Measurements from ENCODE around the gene CDH10.

CDH10 gene

GRCh38 chr5:24595329-24595728, 49.4 kb downstream of the CDH10 start:
- DNase-seq, result no peak

- no peak for DNase-seq
Measured at GRCh38 chr5:24591426-24591825, 53.4 kb downstream of the CDH10 start.

GRCh38 chr5:24589566-24589965, 55.2 kb downstream of the CDH10 start:
- no peak for DNase-seq

- no peak for DNase-seq
Measured at GRCh38 chr5:24585751-24586150, 59.0 kb downstream of the CDH10 start.

- no peak for DNase-seq
Measured at GRCh38 chr5:24571302-24571701, 73.5 kb downstream of the CDH10 start.

GRCh38 chr5:24566933-24567332, 77.8 kb downstream of the CDH10 start:
- no peak for DNase-seq

GRCh38 chr5:24555229-24555628, 89.5 kb downstream of the CDH10 start:
- no peak for DNase-seq

- no peak for DNase-seq
Measured at GRCh38 chr5:24547132-24547531, 97.6 kb downstream of the CDH10 start.

GRCh38 chr5:24539613-24540012, 105.2 kb downstream of the CDH10 start:
- no peak for DNase-seq

GRCh38 chr5:24538346-24538745, 106.4 kb downstream of the CDH10 start:
- no peak for DNase-seq

- DNase-seq, result no peak
Measured at GRCh38 chr5:24535646-24536045, 109.1 kb downstream of the CDH10 start.

- DNase-seq, result no peak
Measured at GRCh38 chr5:24530906-24531305, 113.9 kb downstream of the CDH10 start.

GRCh38 chr5:24525414-24525813, 119.4 kb downstream of the CDH10 start:
- no peak for DNase-seq

- no peak for DNase-seq
Measured at GRCh38 chr5:24512423-24512822, 132.4 kb downstream of the CDH10 start.

- no peak for DNase-seq
Measured at GRCh38 chr5:24510523-24510988, 134.2 kb downstream of the CDH10 start.

GRCh38 chr5:24509943-24510342, 134.8 kb downstream of the CDH10 start:
- no peak for DNase-seq

- no peak for DNase-seq
Measured at GRCh38 chr5:24505258-24505657, 139.5 kb downstream of the CDH10 start.

GRCh38 chr5:24497591-24498157, 147.1 kb downstream of the CDH10 start:
- DNase-seq, result no peak

GRCh38 chr5:24497145-24497544, 147.6 kb downstream of the CDH10 start:
- no peak for DNase-seq

GRCh38 chr5:24496268-24496667, 148.5 kb downstream of the CDH10 start:
- no peak for DNase-seq

- no peak for DNase-seq
Measured at GRCh38 chr5:24492229-24492628, 152.5 kb downstream of the CDH10 start.

GRCh38 chr5:24491490-24491889, 153.3 kb downstream of the CDH10 start:
- no peak for DNase-seq

- no peak for DNase-seq
Measured at GRCh38 chr5:24487368-24488229, 157.2 kb downstream of the CDH10 start.

- no peak for DNase-seq
Measured at GRCh38 chr5:24480952-24481351, 163.8 kb downstream of the CDH10 start.

- DNase-seq, result no peak
Measured at GRCh38 chr5:24477958-24478357, 166.8 kb downstream of the CDH10 start.
